HepG2 (cell line): ENCODE data around the gene CALCB.

ENCODE experiments used
- CEBPZ ChIP-seq: IDR thresholded peaks from 2 replicates; pipeline ENCODE4 v1.6.1; 2012; ENCODE audit warnings: low read length, improper control_type of control experiment
- FOXK2 ChIP-seq: fragments of 450-650 bp; IDR thresholded peaks from 2 replicates; pipeline ENCODE4 v1.6.1; 2016
- POLR2A ChIP-seq, 2 experiments: IDR thresholded peaks; 2 replicates each; pipeline ENCODE4 v1.6.1; 2011; ENCODE audit warnings: low read depth in 2 of 2, low read length in 2 of 2, mild to moderate bottlenecking in 1 of 2, moderate library complexity in 1 of 2; ENCODE audit not compliant: insufficient read depth in 1 of 2
- SMARCE1 ChIP-seq: fragments of 450-650 bp; IDR thresholded peaks from 2 replicates; pipeline ENCODE4 v1.6.1; 2017; ENCODE audit warnings: borderline replicate concordance
- SP2 ChIP-seq: sonication (generic); formaldehyde crosslinking; IDR thresholded peaks from 2 replicates; pipeline ENCODE4 v1.5.1; 2020; ENCODE audit warnings: mild to moderate bottlenecking, missing genetic modification reagents
- ZNF512 ChIP-seq: sonication (generic); formaldehyde crosslinking; IDR thresholded peaks from 2 replicates; pipeline ENCODE4 v1.4.0; 2020; ENCODE audit warnings: mild to moderate bottlenecking, missing genetic modification reagents

GRCh38 chr11:15095736-15096228 is 22.4 kb downstream of the CALCB start:
- TF ChIP-seq FOXK2 (no peak), SMARCE1 (no peak), CEBPZ (no peak), POLR2A (IDR thresholded peaks at IDR 0.05; ENCODE audit: insufficient read depth in 1 of 2, low read depth in 2 of 2, low read length in 2 of 2) (no peak), ZNF512 (CRISPR knock-in tag) (no peak), SP2 (CRISPR knock-in tag) (no peak)
